Brain microvascular endothelial cell (primary cell): ENCODE measurements around the gene KRTAP4-2.
"Not testable (repeated sequence)": the region's sequence is repeated elsewhere in the genome, so short reads cannot be mapped to it uniquely, and the experiment has no call there.

Source experiments
- DNase-seq: peaks from one replicate; pipeline ENCODE4 v3.0.0-alpha.2; 2020
- H3K27ac ChIP-seq: fragments of 250-450 bp; sonication (Bioruptor Pico); 2 replicates; pipeline ENCODE4 v1.5.1; 2020; ENCODE audit warnings: mild to moderate bottlenecking, moderate library complexity
- H3K27me3 ChIP-seq: fragments of 250-450 bp; sonication (Bioruptor Pico); replicated peaks from 2 replicates; pipeline ENCODE4 v1.5.1; 2020; ENCODE audit warnings: mild to moderate bottlenecking
- H3K36me3 ChIP-seq: fragments of 250-450 bp; sonication (Bioruptor Pico); replicated peaks from 2 replicates; pipeline ENCODE4 v1.5.1; 2020; ENCODE audit warnings: mild to moderate bottlenecking
- H3K4me3 ChIP-seq: 2 replicates; pipeline ENCODE4 v1.5.1; 2011; ENCODE audit warnings: low read depth, mild to moderate bottlenecking, control low read depth, low read length, moderate library complexity
- in situ Hi-C: cut with HindIII; loops from 2 replicates; pipeline ENCODE4 v1.10.0; 2017; ENCODE audit warnings: low sequenced_read_pairs, low pct_ligation_motif_present
- TF ChIP-seq, protein P1 (sequence below): IDR thresholded peaks from 2 replicates; pipeline ENCODE4 v1.5.1; 2011; ENCODE audit warnings: low read depth, mild to moderate bottlenecking, moderate library complexity, low read length, control low read depth, inconsistent platforms; ENCODE audit errors: missing control alignments

KRTAP4-2 gene

DNA sequence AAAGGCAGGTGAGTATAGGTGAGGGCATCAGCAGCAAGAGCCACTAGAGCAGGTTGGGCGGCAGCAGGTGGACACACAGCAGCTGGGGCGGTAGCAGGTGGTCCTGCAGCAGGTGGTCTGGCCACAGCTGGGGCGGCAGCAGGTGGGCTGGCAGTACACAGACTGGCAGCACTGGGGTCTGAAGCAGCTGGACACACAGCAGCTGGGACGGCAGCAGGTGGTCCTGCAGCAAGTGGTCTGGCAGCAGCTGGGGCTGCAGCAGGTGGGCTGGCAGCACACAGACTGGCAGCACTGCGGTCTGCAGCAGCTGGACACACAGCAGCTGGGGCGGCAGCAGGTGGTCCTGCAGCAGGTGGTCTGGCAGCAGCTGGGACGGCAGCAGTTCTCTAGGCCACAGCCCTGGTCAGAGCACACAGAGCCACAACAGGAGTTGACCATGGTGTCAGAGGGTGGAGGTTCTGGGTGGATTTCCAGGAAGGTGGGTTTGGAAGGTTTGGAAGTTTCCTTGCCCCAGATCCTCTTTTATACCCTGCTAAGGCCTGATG, at the start of gene KRTAP4-2:
Gene KRTAP4-2, minus strand, starts transcription at position 495 of the 545 bp plus-strand sequence. Its CDS starts 57 bp downstream, at position 438.
- TF ChIP-seq, protein P1, sequence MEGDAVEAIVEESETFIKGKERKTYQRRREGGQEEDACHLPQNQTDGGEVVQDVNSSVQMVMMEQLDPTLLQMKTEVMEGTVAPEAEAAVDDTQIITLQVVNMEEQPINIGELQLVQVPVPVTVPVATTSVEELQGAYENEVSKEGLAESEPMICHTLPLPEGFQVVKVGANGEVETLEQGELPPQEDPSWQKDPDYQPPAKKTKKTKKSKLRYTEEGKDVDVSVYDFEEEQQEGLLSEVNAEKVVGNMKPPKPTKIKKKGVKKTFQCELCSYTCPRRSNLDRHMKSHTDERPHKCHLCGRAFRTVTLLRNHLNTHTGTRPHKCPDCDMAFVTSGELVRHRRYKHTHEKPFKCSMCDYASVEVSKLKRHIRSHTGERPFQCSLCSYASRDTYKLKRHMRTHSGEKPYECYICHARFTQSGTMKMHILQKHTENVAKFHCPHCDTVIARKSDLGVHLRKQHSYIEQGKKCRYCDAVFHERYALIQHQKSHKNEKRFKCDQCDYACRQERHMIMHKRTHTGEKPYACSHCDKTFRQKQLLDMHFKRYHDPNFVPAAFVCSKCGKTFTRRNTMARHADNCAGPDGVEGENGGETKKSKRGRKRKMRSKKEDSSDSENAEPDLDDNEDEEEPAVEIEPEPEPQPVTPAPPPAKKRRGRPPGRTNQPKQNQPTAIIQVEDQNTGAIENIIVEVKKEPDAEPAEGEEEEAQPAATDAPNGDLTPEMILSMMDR: no peak
- no peak within 1 kb of the TSS for H3K27ac ChIP-seq
- H3K4me3 ChIP-seq: no peak within 1 kb of the TSS
- no peaks in the 10 kb centered on the region for H3K36me3 ChIP-seq
- in situ Hi-C loops: no loop called here
- H3K27me3 ChIP-seq: no peaks in the 10 kb centered on the region
- DNase-seq: no peak

DNA sequence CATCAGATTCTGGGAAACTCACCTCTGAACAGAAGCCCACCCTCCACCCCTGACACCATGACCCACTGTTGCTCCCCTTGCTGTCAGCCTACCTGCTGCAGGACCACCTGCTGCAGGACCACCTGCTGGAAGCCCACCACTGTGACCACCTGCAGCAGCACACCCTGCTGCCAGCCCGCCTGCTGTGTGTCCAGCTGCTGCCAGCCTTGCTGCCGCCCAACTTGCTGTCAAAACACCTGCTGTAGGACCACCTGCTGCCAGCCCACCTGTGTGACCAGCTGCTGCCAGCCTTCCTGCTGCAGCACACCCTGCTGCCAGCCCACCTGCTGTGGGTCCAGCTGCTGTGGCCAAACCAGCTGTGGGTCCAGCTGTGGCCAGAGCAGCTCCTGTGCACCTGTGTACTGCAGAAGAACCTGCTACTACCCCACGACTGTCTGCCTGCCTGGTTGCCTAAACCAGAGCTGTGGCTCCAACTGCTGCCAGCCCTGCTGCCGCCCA, 48.6 kb upstream of the KRTAP4-2 start, which contains the start of gene KRTAP9-2:
Gene KRTAP9-2, plus strand, starts transcription at position 51 of the 498 bp plus-strand sequence. Its CDS starts 7 bp downstream, at position 58.
- H3K4me3 ChIP-seq, H3K36me3 ChIP-seq, H3K27ac ChIP-seq, in situ Hi-C loops, DNase-seq, H3K27me3 ChIP-seq: not testable (repeated sequence)

DNA sequence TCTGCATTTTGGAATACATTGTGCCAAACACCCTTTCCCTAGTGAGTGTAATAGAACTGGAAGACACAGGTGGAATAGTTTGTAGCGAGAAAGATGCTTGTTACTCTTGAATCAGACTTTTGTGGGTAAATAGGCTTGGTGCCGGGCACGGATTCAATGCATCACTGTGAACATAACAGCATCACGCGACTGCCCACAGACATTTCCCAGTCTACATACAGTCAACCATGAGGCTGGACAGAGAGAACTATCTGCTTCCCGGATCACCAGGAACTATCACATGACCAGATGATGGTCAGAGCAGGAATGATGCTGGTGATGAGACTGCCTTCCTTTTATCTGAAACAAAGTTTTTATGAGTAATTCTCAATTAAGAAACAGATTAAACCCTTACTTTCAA, 48.0 kb upstream of the KRTAP4-2 start:
- H3K27ac ChIP-seq: no peak overlapping the region
- in situ Hi-C loops: no loop called here
- H3K36me3 ChIP-seq: no peaks in the 10 kb centered on the region
- DNase-seq: no peak
- H3K4me3 ChIP-seq: no peak overlapping the region
- H3K27me3 ChIP-seq: no peaks in the 10 kb centered on the region
- TF ChIP-seq, protein P1: no peak

DNA sequence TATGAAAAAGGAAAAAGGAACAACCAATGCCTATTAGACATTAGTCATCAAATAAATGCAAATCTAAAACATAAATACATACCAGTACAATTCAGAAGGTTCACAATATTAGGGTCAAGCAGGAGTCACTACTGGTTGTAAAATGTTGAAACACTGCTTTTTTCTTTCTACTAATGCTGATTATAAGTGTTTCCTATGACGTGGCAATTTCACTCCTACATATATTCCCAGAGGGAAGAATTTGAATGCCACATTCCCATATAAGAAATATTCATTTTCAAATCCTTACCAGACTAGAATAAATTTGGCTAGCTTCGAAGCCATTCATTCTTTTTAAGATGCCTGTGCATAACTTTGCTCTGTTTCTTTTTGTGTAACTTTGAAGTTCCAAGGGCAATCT, 45.8 kb upstream of the KRTAP4-2 start:
- no peak overlapping the region for H3K4me3 ChIP-seq
- H3K27me3 ChIP-seq: no peaks in the 10 kb centered on the region
- H3K27ac ChIP-seq: no peak overlapping the region
- H3K36me3 ChIP-seq: no peaks in the 10 kb centered on the region
- TF ChIP-seq, protein P1: no peak
- in situ Hi-C loops: no loop called here
- no peak for DNase-seq

DNA sequence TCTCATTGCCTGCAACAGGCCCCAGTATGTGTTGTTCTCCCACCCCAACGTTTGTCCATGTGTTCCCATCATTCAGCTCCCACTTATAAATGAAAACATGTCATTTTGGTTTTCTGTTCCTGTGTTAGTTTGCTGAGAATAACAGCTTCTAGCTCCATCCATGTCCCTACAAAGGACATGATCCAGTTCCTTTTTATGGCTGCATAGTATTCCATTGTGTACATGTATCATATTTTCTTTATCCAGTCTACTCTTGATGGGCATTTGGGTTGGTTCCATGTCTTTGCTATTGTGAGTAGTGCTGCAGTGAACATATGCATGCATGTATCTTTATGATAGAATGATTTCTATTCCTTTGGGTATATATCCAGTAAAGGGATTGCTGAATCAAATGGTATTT, 37.7 kb upstream of the KRTAP4-2 start:
- H3K4me3 ChIP-seq: no peak overlapping the region
- TF ChIP-seq, protein P1: no peak
- in situ Hi-C loops: no loop called here

DNA sequence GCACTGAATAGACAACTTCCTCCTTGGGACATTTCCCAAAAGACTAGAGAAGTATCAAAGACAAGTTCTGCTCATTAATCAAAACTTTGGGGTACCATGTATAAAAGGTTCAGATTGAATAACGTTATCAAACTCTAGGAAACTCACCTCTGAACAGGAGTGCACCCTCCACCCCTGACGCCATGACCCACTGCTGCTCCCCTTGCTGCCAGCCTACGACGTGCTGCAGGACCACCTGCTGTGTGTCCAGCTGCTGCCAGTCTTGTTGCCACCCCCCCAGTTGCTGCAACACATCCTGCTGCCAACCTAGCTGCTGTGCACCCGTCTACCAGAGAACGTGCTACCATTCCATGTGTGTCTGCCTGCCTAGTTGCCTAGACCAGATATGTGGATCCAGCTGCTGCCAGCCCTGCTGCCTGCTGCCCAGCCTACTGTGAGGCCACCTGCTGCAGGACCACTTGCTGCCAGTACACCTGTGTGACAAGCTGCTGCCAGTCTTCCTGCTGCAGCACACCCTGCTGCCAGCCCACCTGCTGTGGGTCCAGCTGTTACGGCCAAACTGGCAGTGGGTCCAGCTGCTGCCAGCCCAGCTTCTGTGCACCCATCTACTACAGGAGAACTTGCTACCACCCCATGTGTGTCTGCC, 34.6 kb upstream of the KRTAP4-2 start:
- TF ChIP-seq, protein P1: no peak
- H3K36me3 ChIP-seq: no peaks in the 10 kb centered on the region
- in situ Hi-C loops: no loop called here
- H3K27me3 ChIP-seq: no peaks in the 10 kb centered on the region
- no peak overlapping the region for H3K4me3 ChIP-seq
- DNase-seq: no peak
- no peak overlapping the region for H3K27ac ChIP-seq

More for the DNA sequence above, 37.7 kb upstream of the KRTAP4-2 start:
- Histone ChIP-seq H3K36me3 (no peaks in the 10 kb centered on the region), H3K27me3 (no peaks in the 10 kb centered on the region), H3K27ac (no peak overlapping the region)
- no peak for DNase-seq
